ENCODE results near the gene SLAMF1. TPM values are rescaled to one million over a fixed set of nuclear protein-coding genes. Genes with fewer than 3 reads are reported as not detected.

SLAMF1 gene
- total and polyA plus RNA-seq, 9 of the 15 experiments (the other 6 are each of a cell fraction or from before 2014, with no cell fraction given) = 0.04 to 0.17 (median 0.11) TPM; not detected in 4

- TF ChIP-seq ZNF639 (CRISPR knock-in tag; conservative IDR thresholded peaks at IDR 0.05 in 1 of 2, IDR thresholded peaks at IDR 0.05 in 1 of 2) (peak in 1 of 2 experiments; percentile 60; a peak in 1 of 4 replicates), HDAC6 (IDR thresholded peaks at IDR 0.05; ENCODE audit: low read depth, low read length) (no peak), BACH1 (tag; IDR thresholded peaks at IDR 0.05) (0 out of 2 replicates have a peak, but pooled peaks have one; percentile 48), MXD1 (CRISPR knock-in tag; IDR thresholded peaks at IDR 0.05; ENCODE audit: borderline replicate concordance, poor library complexity, severe bottlenecking) (no peak)
These were observed 40.2 kb downstream of the SLAMF1 start (continued) for GRCh38 chr1:160606611-160607010.

GRCh38 chr1:160605792-160606479 is 40.9 kb downstream of the SLAMF1 start:
- FAIRE-seq (no peak), ATAC-seq (no peak), DNase-seq (ENCODE audit: extremely low read depth in 1 of 4, low spot score in 3 of 4) (no peak)
- BruUV-seq (replicated peaks) = no TSS peak
- no peak overlapping the region for H3K4me2 ChIP-seq (ENCODE audit: insufficient read depth, low read length)
- H3K4me3 ChIP-seq = no peak overlapping the region
- H3K79me2 ChIP-seq (ENCODE audit: control insufficient read depth, insufficient read depth, low read length) = no peaks in the 10 kb centered on the region
- peaks cover 24% of the 10 kb centered on the region for H3K9me3 ChIP-seq (replicated peaks; ENCODE audit: control insufficient read depth, insufficient read depth, low read depth, low read length)
- WGBS (ENCODE audit: insufficient coverage, low coverage, missing lambda C conversion rate) = 71% methylated on average over 3 of the region's 4 CpGs
- peaks cover 0 to 22% of the 10 kb centered on the region in 2 experiments; a peak in 2 of 5 replicates for H3K4me1 ChIP-seq (replicated peaks in 1 of 2; ENCODE audit: control insufficient read depth in 2 of 2, insufficient read depth in 2 of 2, low read length in 2 of 2)
- ChIA-PET POLR2A (interaction anchor here (0.7 kb wide), 1 partner anchor 38 kb away, joined by 3 read pairs; no protein-coding TSS in a partner anchor), CTCF (ENCODE audit: low intra/inter-chr PET ratio) (interaction anchor here (1.1 to 2.6 kb wide), 2 partner anchors 177 to 252 kb away, joined by 4 to 54 read pairs; no protein-coding TSS in a partner anchor)
- in situ Hi-C loops (cut with MboI) (loop anchor here (5.0 kb wide), 1 partner anchor 179 kb away; no protein-coding TSS in a partner anchor), intact Hi-C loops (cut with micrococcal nuclease) (loop anchor here (2.0 to 10.0 kb wide), 2 partner anchors 111 to 411 kb away; partner anchors contain the start of gene CASQ1)
- H3K27ac ChIP-seq (ENCODE audit: extremely low read depth, low read depth, low read length) = no peak overlapping the region; the same call in 2 of the 3 replicates
- H3K9me1 ChIP-seq (ENCODE audit: control insufficient read depth, insufficient read depth, low read length) = no peaks in the 10 kb centered on the region
- H3K9ac ChIP-seq (ENCODE audit: insufficient read depth in 1 of 2, low read depth in 2 of 2, low read length in 2 of 2) = no peak overlapping the region
- no peaks in the 10 kb centered on the region for H3K36me3 ChIP-seq (ENCODE audit: control insufficient read depth, insufficient read depth, low read length)
- H4K20me1 ChIP-seq (replicated peaks; ENCODE audit: control insufficient read depth, insufficient read depth, low read length) = no peaks in the 10 kb centered on the region
- TF ChIP-seq CREB1 (IDR thresholded peaks at IDR 0.05) (no peak), CREB1 (CRISPR knock-in tag; IDR thresholded peaks at IDR 0.05) (no peak), GABPA (tag; conservative IDR thresholded peaks at IDR 0.05; ENCODE audit: low read depth) (no peak), ZNF184 (CRISPR knock-in tag; IDR thresholded peaks at IDR 0.05) (no peak), ZNF707 (CRISPR knock-in tag; conservative IDR thresholded peaks at IDR 0.05) (no peak), ZNF146 (CRISPR knock-in tag; IDR thresholded peaks at IDR 0.05; ENCODE audit: unreplicated experiment) (no peak), HMGN3 (IDR thresholded peaks at IDR 0.05; ENCODE audit: borderline replicate concordance, extremely low read depth, insufficient read length, low read depth, low read length) (no peak), ZNF124 (CRISPR knock-in tag; IDR thresholded peaks at IDR 0.05) (no peak), NFRKB (IDR thresholded peaks at IDR 0.05; ENCODE audit: low read depth) (no peak), HDAC1 (IDR thresholded peaks at IDR 0.05) (no peak), SMAD4 (CRISPR knock-in tag; conservative IDR thresholded peaks at IDR 0.05) (no peak), PHF8 (IDR thresholded peaks at IDR 0.05; ENCODE audit: borderline replicate concordance, low read length) (no peak), ZNF511 (CRISPR knock-in tag; IDR thresholded peaks at IDR 0.05) (no peak), KDM2B (CRISPR knock-in tag; IDR thresholded peaks at IDR 0.05) (no peak)
- H2AFZ ChIP-seq (ENCODE audit: low read depth, low read length) = peak overlapping the region; percentile 65
- H3K27me3 ChIP-seq (ENCODE audit: control insufficient read depth in 2 of 2, insufficient read depth in 2 of 2, low read length in 2 of 2) = no peaks in the 10 kb centered on the region
